Measurements from ENCODE around the gene TRIM65. TPM values are rescaled to one million over a fixed set of nuclear protein-coding genes. Genes with fewer than 3 reads are reported as not detected.
A peak's percentile ranks its signal among the peaks of the same experiment; 100 is the strongest.

Gene TRIM65
- total and polyA plus RNA-seq, 7 donors: 9.0 to 14.8 (median 9.3) TPM

GRCh38 chr17:75941442-75941819 is 44.7 kb upstream of the TRIM65 start:
- Histone ChIP-seq H3K4me3 (peak overlapping the region; percentile 79), H3K9me3 (no peaks in the 10 kb centered on the region), H3K27me3 (ENCODE audit: insufficient read depth in 3 of 3, low read length in 2 of 3) (no peaks in the 10 kb centered on the region), H3K4me1 (peaks cover 5% of the 10 kb centered on the region), H3K36me3 (ENCODE audit: insufficient read depth in 1 of 2, low read depth in 1 of 2) (peaks cover 0 to 28% of the 10 kb centered on the region in 2 donors), H3K27ac (peak overlapping the region; percentile 63)
- 12 to 26% (median 19%) methylated on average over 6 of the region's 6 CpGs for WGBS, 3 donors
- peak in 1 of 4 donors; percentile 26 for ATAC-seq
- TF ChIP-seq CTCF (IDR thresholded peaks at IDR 0.05): no peak
- intact Hi-C loops (cut with DNase I): loop anchor here (2.0 to 5.0 kb wide), 2 partner anchors 36 to 39 kb away; partner anchors contain the start of genes ACOX1 (in 1 of the 2) and TEN1 (in 1 of the 2)
- no peak for DNase-seq

- Histone ChIP-seq H3K36me3 (ENCODE audit: insufficient read depth in 1 of 2, low read depth in 1 of 2) (peaks cover 0 to 22% of the 10 kb centered on the region in 2 donors), H3K27ac (peak within 1 kb of the TSS; percentile 63), H3K27me3 (ENCODE audit: insufficient read depth in 3 of 3, low read length in 2 of 3) (no peaks in the 10 kb centered on the region), H3K4me3 (peak within 1 kb of the TSS; percentile 79), H3K9me3 (no peaks in the 10 kb centered on the region), H3K4me1 (peaks cover 5% of the 10 kb centered on the region)
- peak; percentile 95 to 98 for DNase-seq
- intact Hi-C loops (cut with DNase I): loop anchor here (2.0 to 5.0 kb wide), 2 partner anchors 36 to 40 kb away; partner anchors contain the start of genes ACOX1 (in 1 of the 2) and TEN1 (in 1 of the 2)
- WGBS, 3 donors: 0 to 1% (median 0%) methylated on average over 54 to 63 of the region's 63 CpGs
- peak; percentile 97 to 99 (median 98) for ATAC-seq
- no peak for TF ChIP-seq CTCF (IDR thresholded peaks at IDR 0.05)
Measured at GRCh38 chr17:75940727-75941441, 44.1 kb upstream of the TRIM65 start, which contains the start of gene FBF1. Gene FBF1, minus strand, starts transcription at chr17:75941042. Its CDS starts 2,893 bp downstream, at chr17:75938149.

GRCh38 chr17:75937652-75938051 is 40.9 kb upstream of the TRIM65 start:
- no peak for ATAC-seq
- no peaks in the 10 kb centered on the region for H3K27me3 ChIP-seq (ENCODE audit: insufficient read depth in 3 of 3, low read length in 2 of 3)
- H3K4me3 ChIP-seq: no peak overlapping the region
- H3K27ac ChIP-seq: no peak overlapping the region
- DNase-seq: no peak
- H3K36me3 ChIP-seq (ENCODE audit: insufficient read depth in 1 of 2, low read depth in 1 of 2): peaks cover 0 to 2% of the 10 kb centered on the region in 2 donors
- 74 to 77% (median 75%) methylated on average over 13 of the region's 13 CpGs for WGBS, 3 donors
- H3K4me1 ChIP-seq: peaks cover 5% of the 10 kb centered on the region
- intact Hi-C loops (cut with DNase I): no loop called here
- no peak for TF ChIP-seq CTCF (IDR thresholded peaks at IDR 0.05)
- no peaks in the 10 kb centered on the region for H3K9me3 ChIP-seq

- H3K36me3 ChIP-seq (ENCODE audit: insufficient read depth in 1 of 2, low read depth in 1 of 2): peaks cover 0 to 4% of the 10 kb centered on the region in 2 donors
- DNase-seq (no peak), ATAC-seq (no peak)
- H3K27me3 ChIP-seq (ENCODE audit: insufficient read depth in 3 of 3, low read length in 2 of 3): no peaks in the 10 kb centered on the region
- H3K4me1 ChIP-seq: no peaks in the 10 kb centered on the region
- H3K9me3 ChIP-seq: no peaks in the 10 kb centered on the region
- no peak overlapping the region for H3K4me3 ChIP-seq
- no peak overlapping the region for H3K27ac ChIP-seq
- no peak for TF ChIP-seq CTCF (IDR thresholded peaks at IDR 0.05)
- intact Hi-C loops (cut with DNase I): no loop called here
- 67 to 81% (median 78%) methylated on average over 4 of the region's 4 CpGs for WGBS, 3 donors
Measured at GRCh38 chr17:75933808-75934207, 37.1 kb upstream of the TRIM65 start.
